Gastroesophageal sphincter (tissue), 4 donors: ENCODE measurements around the gene PAX7. TPM values are rescaled to one million over a fixed set of nuclear protein-coding genes. Genes with fewer than 3 reads are reported as not detected.

Source experiments
- ATAC-seq: fragments of 150-250 bp; one replicate; pipeline ENCODE4 v1.9.1; 2016; ENCODE audit warnings: mild to moderate bottlenecking, moderate library complexity
- H3K27ac ChIP-seq, 4 donors: fragments of 200-600 bp; sonication (generic) in 3 of 4; 1 replicate in 3 of 4; 2 replicates in 1 of 4; pipeline ENCODE4 v1.5.1; 2016 to 2019
- H3K27me3 ChIP-seq: fragments of 200-600 bp; sonication (generic); one replicate; pipeline ENCODE4 v1.5.1; 2019
- H3K36me3 ChIP-seq, 2 donors: fragments of 200-600 bp; sonication (generic); one replicate each; pipeline ENCODE4 v1.5.1; 2019; ENCODE audit warnings: control low read depth in 1 of 2
- H3K4me1 ChIP-seq, 3 donors: fragments of 200-600 bp; sonication (generic); 1 replicate in 2 of 3; 2 replicates in 1 of 3; pipeline ENCODE4 v1.5.1; 2016 to 2019; ENCODE audit warnings: control low read depth in 2 of 3
- H3K4me3 ChIP-seq, 2 donors: fragments of 200-600 bp; sonication (generic); one replicate each; pipeline ENCODE4 v1.5.1; 2019; ENCODE audit warnings: mild to moderate bottlenecking in 1 of 2, moderate library complexity in 1 of 2
- H3K9me3 ChIP-seq, 3 donors: fragments of 200-600 bp; sonication (generic); one replicate each; pipeline ENCODE4 v1.5.1; 2017 to 2019; ENCODE audit warnings: control low read depth in 2 of 3
- CTCF ChIP-seq, 4 experiments: fragments of 200-600 bp in 2 of 4; fragments of 450-650 bp in 2 of 4; sonication (generic) in 1 of 4; IDR thresholded peaks; one replicate each; pipeline ENCODE4 v1.5.1; 2017 to 2019; ENCODE audit warnings: antibody characterized with exemption in 4 of 4, mild to moderate bottlenecking in 2 of 4, moderate library complexity in 2 of 4
- EP300 ChIP-seq: sonication (generic); formaldehyde crosslinking; IDR thresholded peaks from one replicate; pipeline ENCODE4 v1.6.1; 2017; ENCODE audit warnings: antibody characterized with exemption, mild to moderate bottlenecking
- POLR2A ChIP-seq, 2 donors: fragments of 450-650 bp; IDR thresholded peaks; one replicate each; pipeline ENCODE4 v1.6.1; 2017; ENCODE audit warnings: antibody characterized with exemption in 2 of 2, mild to moderate bottlenecking in 2 of 2, moderate library complexity in 1 of 2
- POLR2AphosphoS5 ChIP-seq: sonication (generic); formaldehyde crosslinking; IDR thresholded peaks from one replicate; pipeline ENCODE4 v1.6.1; 2017; ENCODE audit warnings: antibody characterized with exemption
- WGBS, 2 donors: methylation state at CpG; one replicate each; pipeline ENCODE4 v1.1.5; 2018; ENCODE audit warnings: low coverage in 1 of 2; 5-methylcytosine and 5-hydroxymethylcytosine counted together
- total RNA-seq, 4 donors: library from RNA; depleted of rRNA; stranded (reverse); fragments of >200 nt; gene quantifications; one replicate each; pipeline ENCODE4 v1.1.0, GENCODE V29; 2016

The PAX7 gene
- total RNA-seq, 4 donors from 2014 or later = not detected

- 62 to 67% methylated on average over 4 of the region's 4 CpGs for WGBS, 2 donors
- Histone ChIP-seq H3K36me3 (no peaks in the 10 kb centered on the region), H3K27me3 (peaks cover 96% of the 10 kb centered on the region), H3K4me3 (no peak overlapping the region), H3K27ac (no peak overlapping the region), H3K4me1 (no peaks in the 10 kb centered on the region), H3K9me3 (no peaks in the 10 kb centered on the region)
- no peak for ATAC-seq
- TF ChIP-seq POLR2A (IDR thresholded peaks at IDR 0.05) (no peak), EP300 (no peak), CTCF (IDR thresholded peaks at IDR 0.05) (peak in 2 of 4 experiments; percentile 9 to 52)
Observed at GRCh38 chr1:18681423-18681835, 50.8 kb downstream of the PAX7 start.

- Histone ChIP-seq H3K27ac (no peak overlapping the region), H3K9me3 (no peaks in the 10 kb centered on the region), H3K36me3 (no peaks in the 10 kb centered on the region), H3K4me3 (no peak overlapping the region), H3K27me3 (peaks cover 94% of the 10 kb centered on the region), H3K4me1 (no peaks in the 10 kb centered on the region)
- no peak for ATAC-seq
- TF ChIP-seq POLR2AphosphoS5 = no peak
- no peak for TF ChIP-seq CTCF (IDR thresholded peaks at IDR 0.05)
- TF ChIP-seq POLR2A (IDR thresholded peaks at IDR 0.05) = no peak
- TF ChIP-seq EP300 = no peak
- 40% methylated on average over 1 of the region's 3 CpGs; no CpG with 5 or more reads in 1 of the 2 donors for WGBS, 2 donors
Observed at GRCh38 chr1:18682375-18682774, 51.7 kb downstream of the PAX7 start.

GRCh38 chr1:18684303-18684702 is 53.7 kb downstream of the PAX7 start:
- H3K27me3 ChIP-seq = peaks cover 91% of the 10 kb centered on the region
- no peak overlapping the region for H3K4me3 ChIP-seq
- no peak for TF ChIP-seq EP300
- no peak for TF ChIP-seq POLR2AphosphoS5
- TF ChIP-seq POLR2A (IDR thresholded peaks at IDR 0.05) = no peak
- TF ChIP-seq CTCF (IDR thresholded peaks at IDR 0.05) = no peak
- H3K4me1 ChIP-seq = no peaks in the 10 kb centered on the region
- H3K9me3 ChIP-seq = no peaks in the 10 kb centered on the region
- no peak for ATAC-seq
- no peaks in the 10 kb centered on the region for H3K36me3 ChIP-seq
- 30 to 59% methylated on average over 2 to 3 of the region's 16 CpGs for WGBS, 2 donors
- H3K27ac ChIP-seq = no peak overlapping the region

- H3K27ac ChIP-seq = no peak overlapping the region
- H3K4me3 ChIP-seq = no peak overlapping the region
- H3K4me1 ChIP-seq = no peaks in the 10 kb centered on the region
- no peaks in the 10 kb centered on the region for H3K9me3 ChIP-seq
- peaks cover 93% of the 10 kb centered on the region for H3K27me3 ChIP-seq
- no peaks in the 10 kb centered on the region for H3K36me3 ChIP-seq
- TF ChIP-seq POLR2A (IDR thresholded peaks at IDR 0.05) = no peak
- TF ChIP-seq CTCF (IDR thresholded peaks at IDR 0.05) = no peak
- no peak for TF ChIP-seq POLR2AphosphoS5
- no peak for TF ChIP-seq EP300
- no peak for ATAC-seq
- WGBS, 2 donors = 76 to 87% methylated on average over 3 of the region's 3 CpGs
Observed at GRCh38 chr1:18686540-18686939, 55.9 kb downstream of the PAX7 start.

- Histone ChIP-seq H3K27me3 (peaks cover 94% of the 10 kb centered on the region), H3K27ac (no peak overlapping the region), H3K36me3 (no peaks in the 10 kb centered on the region), H3K4me3 (no peak overlapping the region), H3K4me1 (no peaks in the 10 kb centered on the region), H3K9me3 (no peaks in the 10 kb centered on the region)
- TF ChIP-seq CTCF (IDR thresholded peaks at IDR 0.05) (no peak), POLR2AphosphoS5 (no peak), EP300 (no peak), POLR2A (IDR thresholded peaks at IDR 0.05) (no peak)
- WGBS, 2 donors = 82 to 94% methylated on average over 4 to 5 of the region's 7 CpGs
- ATAC-seq = no peak
Observed at GRCh38 chr1:18687273-18687672, 56.6 kb downstream of the PAX7 start.
